CD4-positive, alpha-beta T cell treated with Interleukin-2 at 100 ng/mL for 4 hours (primary cell): Measurements from ENCODE around the gene EPC1.

Source experiments
- DNase-seq: peaks from one replicate; pipeline ENCODE4 v3.0.0-alpha.2; 2020; ENCODE audit warnings: low spot score

Gene EPC1

DNA sequence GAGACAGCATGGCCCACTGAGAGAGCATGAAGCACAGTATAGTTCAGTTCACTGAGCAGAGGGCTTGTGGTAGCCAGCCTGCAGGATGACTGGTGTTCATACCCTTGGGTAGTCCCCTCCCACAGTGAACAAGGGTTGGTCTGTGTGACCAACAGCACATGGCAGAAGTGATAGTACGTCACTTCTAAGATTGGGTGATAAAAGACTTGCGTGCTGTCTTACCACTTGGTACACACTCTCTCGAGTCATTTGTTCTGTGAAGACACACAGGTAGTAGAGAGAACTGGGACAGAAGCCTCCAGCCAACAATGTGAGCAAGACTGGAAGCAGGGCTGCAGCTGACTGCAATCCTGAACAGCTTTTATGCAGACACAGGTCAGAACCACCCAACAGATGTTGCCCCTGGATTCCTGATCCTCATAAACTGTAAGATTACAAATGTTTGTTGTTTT lies 14.6 kb downstream of the EPC1 start:
- DNase-seq, result peak; percentile 88

DNA sequence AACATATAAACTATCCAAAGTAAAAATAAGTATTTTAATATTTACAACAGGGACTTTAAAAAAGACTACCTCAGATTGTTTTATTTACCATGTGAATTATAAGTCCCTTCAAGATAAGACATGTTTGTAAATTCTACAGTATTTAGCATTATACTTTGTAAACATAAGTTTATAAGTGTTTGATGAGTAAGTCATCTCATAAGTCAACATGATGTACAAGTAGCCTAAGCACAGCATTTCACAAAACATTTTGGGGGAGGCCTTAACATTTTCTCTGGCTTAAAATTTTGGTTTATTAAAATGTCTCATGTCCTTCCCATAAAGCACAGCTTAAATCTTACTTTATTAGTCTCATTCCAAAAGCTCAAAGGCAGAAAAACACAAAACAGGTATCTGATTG lies 15.4 kb downstream of the EPC1 start:
- DNase-seq, result no peak

DNA sequence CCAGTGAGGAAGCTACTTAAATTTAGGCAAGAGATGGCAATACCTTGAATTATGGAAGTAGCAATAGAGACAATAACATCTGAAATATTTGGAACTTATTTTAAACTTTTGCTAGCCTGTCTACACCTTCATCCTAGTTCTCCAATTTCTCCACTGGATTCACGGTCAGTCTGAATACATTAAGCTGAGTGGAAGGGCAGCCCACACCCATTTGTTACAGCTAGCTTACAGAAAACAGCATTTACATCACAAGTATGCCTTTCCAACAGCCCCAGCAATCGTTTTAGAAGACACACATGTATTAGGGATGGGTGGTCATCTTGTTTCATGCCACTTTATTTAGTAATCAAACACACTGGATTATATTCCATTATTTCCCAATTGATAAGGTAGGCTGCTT lies 16.7 kb downstream of the EPC1 start:
- no peak for DNase-seq

DNA sequence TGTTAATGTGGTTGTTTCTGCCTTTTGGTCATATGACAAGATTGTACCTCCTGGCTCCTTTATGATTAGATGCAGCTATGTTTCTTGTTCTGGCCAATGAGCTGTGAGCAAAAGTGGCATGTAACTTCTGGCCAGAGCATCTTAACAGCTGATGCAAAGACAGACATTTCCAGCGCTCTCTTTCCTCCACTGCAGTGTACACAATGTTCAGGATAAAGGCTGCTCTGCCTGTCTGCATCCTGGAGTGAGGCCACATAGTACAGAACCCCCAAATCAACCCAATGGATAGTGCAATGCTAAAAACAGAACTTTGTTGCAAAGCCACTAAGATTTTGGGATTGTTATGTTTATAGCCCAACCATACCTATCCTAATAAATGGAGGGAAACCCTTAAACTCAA lies 17.9 kb downstream of the EPC1 start:
- no peak for DNase-seq

DNA sequence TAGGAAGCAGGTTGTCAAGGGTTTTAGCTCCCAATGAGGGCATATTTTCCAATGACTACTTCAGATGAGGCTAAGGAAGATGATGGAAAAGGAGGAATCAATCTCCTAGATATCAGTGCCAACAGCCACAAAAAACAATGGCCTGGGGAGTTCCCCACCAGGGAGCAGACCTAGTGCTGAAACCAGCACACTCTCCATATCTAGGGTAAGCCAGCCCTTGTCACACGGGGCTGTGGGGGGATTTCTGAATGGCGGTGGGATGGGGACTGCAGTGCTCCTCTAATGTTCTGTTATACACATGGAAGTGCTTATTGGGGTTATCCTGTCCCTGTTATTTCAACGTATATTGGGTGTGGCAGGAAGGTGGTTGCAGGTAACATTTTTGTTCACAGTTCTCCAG lies 18.5 kb downstream of the EPC1 start:
- DNase-seq, result no peak

DNA sequence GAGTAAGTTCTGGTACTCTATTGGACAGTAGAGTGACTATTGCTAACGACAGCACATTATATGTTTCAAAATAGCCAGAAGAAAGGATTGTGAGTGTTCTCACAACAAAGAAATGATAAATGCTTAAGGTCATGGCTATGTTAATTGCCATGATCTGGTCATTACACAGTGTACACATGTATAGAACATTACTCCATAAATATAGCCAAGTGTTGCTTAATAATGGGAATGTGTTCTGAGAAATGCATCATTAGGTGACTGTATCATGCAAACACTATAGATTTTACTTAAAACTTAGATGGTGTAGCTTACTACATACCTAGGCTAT lies 19.6 kb downstream of the EPC1 start:
- DNase-seq, result no peak

DNA sequence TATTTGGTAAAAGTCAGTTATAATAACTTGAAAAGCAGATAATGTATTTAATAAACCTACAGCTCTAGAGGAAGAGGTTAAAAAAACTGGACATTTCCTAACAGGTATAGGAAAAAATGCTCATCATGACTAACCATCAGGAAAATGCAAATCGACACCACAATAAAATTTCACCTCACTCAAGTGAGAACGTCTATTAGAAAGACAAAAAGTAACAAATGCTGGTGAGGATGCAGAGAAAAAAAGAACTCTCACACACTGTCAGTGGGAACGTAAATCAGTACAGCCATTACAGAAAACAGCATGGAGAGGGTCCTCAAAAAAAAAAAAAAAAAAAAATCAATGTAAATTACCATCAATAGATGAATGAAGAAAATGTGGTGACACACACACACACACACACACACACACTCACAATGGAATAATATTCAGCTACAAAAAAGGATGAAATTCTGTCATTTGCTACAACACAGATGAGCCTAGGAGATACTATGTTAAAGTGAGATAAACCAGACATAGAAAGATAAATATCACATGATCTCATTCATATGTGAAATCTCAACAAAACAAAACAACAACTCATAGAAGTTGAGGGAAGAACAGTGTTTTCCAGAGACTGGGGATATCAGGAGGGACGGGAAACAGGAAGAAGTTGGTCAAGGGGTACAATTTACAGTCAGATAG lies 20.1 kb downstream of the EPC1 start:
- DNase-seq, result no peak

DNA sequence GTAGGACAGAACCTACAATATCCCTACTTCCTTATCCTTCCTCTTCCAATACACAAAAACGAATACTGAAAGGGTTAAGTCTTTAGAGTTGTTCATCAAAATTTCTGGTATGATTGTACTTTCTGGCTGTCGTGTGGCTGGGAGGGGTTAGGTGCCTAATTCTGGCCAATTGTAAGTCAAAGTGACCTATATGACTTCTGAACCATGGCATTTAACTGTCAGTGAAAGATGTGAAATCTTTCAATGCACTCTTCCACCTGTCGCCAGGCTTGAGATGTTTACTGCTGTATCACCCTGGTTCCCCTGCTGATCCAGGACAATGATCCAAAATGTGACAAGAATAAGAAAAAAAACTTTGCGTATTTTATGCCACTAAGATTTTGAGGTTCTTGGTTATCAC lies 20.8 kb downstream of the EPC1 start:
- no peak for DNase-seq

DNA sequence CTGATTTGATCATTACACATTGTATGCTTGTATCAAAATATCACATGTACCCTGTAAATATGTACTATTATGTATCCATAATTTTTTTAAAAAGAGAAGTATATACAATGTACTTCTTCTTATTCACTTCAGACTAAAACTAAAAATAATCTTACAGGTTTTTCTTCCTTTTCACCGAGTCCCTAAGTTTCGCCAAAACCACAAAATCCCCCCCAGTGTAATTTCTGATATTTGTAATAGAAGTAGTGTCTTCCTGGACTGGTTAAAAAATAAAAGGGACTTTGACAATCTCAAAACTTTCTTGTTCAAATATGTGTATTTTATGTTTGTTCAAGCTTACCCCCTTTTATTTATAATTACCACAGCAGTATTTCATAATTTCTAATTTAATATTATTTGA lies 23.9 kb downstream of the EPC1 start:
- no peak for DNase-seq

DNA sequence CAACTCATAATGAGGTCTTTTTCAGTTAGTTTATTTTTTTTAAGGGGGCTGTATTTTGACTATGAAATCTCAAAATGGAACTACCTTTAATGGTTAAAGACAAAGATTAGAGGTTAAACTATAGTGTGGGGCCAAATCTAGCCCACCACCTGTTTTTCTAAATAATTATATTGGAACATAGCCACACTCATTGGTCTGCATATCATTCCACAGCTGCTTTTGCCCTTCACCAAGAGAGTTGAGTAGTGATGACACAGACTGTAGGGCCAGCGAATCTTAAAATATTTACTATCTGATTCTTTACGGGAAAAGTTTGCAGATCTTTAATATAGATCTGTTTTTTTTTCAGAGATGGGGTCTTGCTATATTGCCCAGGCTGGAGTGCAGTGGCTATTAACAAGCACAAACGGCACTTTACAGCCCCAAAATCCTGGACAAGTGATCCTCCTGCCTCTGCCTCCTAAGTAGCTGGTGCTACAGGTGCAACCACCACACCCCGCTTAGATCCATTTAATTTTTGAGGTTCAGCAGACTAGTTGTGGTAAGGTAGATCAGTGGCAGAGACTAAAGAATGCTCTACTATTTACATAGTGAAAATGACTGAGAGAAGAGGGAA lies 25.8 kb downstream of the EPC1 start:
- DNase-seq, result no peak

DNA sequence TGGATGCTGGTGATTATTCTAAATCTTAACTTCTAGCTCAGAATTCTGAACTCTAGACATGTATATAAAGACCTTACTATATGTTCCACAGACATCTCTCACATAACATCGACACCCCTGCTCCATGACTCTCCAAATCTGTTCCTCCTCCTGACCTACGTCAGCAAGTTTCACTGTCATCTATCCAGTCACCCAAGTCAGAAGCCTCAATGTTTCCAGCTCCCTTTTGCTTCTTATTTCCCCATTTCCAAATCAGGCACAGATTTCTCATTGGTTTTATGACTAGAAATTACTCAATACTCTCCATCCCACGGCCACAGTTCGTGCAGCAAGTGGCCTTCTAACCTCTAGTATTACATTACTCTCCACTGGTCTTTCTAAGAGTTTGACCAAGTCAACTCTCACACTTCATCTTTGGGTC lies 28.5 kb downstream of the EPC1 start:
- DNase-seq, result peak; percentile 13

DNA sequence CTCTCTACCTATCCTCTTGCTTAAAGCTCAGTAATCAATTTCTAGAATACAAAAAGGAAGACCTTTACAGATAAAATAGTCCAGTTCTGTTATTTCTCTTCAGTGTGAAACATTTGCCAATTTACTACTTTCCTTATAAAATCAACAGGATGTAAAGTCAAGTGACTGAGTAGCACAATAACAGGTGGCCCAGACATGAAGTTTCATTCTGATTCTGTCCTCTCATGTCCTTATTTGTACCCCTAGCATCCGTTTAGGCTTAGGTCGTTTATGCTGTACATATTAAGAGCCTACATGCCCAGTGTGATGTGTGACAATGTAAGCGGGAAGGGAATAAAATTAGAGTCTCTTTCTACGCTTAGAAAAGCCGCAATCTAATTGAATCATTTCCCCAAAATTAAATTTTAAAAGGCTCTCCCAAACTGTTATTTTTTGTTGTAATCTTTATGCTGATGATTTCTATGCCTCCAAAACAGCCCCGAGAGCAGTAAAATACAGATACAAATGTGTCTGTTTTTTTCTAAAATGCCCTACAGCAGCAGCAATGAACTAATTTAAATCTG lies 29.1 kb downstream of the EPC1 start:
- DNase-seq, result peak; percentile 37

DNA sequence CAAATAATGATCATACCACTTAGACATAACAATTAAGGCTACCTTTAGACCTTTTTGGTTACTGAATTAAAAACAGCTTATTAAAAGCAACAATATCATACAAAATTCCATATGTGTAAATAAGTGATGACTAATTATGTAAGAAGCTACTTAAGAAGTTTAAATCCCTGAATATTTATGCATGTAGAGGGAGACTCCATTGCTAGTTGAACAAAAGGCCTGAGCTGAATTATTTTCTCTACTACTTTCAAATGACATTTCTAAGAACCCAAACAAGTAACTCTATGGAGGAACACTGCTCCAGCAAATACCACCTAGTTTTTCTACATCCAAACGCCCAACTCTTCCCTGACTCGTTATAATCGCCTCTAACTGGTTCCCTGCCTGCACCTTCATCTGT lies 31.5 kb downstream of the EPC1 start:
- no peak for DNase-seq

DNA sequence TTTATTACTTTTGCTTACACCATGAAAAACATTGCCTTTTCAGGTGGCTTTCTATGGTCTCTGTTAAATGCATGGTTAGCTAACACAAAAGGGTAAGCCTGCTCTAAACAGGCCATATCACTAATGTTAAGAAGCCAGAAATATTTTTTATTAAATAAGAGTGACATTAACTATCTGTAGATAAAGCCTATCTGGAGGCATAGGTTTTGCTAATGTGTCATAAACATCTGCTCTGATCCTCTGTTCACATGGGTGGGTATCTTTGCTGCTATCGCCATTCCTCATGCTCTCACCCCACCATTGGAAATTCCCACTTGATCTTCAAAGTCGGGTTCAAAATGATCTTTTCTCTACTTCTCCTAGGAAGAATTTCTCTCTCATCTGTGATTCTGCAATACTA lies 32.4 kb downstream of the EPC1 start:
- DNase-seq, result no peak

DNA sequence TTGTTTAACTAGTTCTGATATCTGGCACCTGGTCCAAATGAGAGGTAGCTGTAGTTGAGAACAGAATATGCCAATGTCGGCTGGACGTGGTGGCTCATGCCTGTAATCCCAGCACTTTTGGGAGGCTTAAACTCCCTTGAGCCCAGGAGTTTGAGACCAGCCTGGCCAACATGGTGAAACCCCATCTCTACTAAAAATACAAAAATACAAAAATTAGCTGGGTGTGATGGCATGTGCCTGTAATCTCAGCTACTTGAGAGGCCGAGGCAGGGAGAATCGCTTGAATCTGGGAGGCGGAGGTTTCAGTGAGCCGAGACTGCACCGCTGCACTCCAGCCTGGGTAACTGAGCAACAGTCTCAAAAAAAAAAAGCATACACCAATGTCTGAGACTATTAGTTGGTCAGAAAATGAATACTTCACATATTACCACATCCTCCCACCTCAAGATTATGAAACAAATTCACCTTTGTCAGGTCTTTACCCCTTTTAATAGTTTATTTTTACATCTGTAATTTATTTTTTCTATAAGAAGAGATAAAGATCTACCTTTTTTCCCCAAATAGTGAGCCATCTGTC lies 38.8 kb downstream of the EPC1 start:
- DNase-seq, result peak; percentile 13

DNA sequence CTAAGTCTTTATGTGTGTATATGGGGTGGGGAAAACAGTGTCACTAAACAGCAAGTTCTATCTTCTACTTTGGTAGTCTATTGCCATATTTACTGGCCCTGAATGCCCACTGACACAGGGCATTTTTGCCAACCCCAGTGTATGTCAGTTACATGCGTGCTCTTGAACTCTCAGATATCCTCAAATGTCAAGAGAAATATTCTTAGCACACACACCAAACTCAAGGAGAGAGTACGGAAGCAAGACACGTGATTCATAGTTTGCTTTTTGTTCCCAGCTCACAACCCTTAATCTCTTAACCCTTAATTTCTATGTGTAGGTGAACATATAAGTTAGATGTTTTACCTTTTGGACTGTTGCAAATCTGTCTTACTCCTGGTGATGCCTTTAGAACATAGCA lies 39.3 kb downstream of the EPC1 start:
- no peak for DNase-seq

DNA sequence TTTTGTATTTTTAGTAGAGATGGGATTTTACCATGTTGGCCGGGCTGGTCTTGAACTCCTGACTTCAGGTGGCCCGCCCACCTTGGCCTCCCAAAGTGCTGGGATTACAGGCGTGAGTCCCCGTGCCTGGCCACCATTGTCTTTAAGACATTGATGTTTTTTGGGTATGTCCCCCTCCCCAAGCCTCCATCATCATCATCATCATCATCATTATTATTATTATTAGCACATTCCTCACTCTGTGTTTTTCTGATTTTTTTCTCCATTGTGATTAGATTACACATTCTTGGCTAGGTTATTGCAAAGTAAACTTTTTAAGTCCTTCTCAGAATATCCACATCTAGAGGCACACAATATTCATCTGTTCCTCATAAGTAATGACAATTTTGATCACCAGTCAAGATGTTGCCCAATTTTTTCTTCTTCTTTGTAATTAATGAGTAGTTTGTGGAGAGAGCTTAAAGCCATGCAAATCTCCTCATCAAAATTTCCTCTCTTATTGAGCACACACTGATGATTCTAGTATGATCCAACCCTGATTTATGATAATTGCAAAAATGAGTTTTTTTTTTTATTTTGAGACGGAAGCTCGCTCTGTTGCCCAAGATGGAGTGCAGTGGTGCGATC lies 47.5 kb downstream of the EPC1 start:
- DNase-seq, result no peak

DNA sequence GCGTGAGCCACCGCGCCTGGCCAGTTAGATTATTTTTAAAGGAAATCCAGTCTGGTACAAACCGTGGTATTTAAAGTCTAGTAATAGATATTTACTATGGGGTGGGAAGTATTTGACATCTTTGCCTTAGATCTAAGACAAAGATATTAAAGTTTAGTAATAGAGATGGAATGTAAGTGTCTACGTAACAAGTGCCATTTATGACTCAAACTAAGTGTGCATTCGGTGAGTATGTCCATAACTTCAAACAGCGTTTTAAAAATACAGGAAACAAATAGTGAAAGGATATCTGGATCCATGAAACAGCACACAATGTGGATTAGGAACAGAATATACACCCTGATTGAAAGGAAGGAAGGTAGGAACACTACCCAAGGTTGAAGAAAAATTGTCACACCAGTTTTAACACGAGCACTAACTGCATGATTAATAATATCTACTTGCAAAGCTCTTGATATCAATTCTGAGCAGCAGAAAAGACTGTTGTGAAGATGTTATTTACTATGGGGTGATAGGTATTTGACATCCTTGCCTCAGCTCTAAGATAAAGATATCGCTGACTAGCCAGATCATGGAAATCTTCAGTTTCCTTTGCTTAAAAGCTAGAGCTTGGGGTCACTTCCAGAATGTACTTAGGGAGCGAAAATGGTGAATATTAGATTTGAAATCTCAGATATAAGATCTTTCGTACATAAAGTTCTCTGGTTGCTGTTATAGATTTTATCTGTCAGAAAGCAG lies 48.7 kb downstream of the EPC1 start:
- DNase-seq, result no peak

DNA sequence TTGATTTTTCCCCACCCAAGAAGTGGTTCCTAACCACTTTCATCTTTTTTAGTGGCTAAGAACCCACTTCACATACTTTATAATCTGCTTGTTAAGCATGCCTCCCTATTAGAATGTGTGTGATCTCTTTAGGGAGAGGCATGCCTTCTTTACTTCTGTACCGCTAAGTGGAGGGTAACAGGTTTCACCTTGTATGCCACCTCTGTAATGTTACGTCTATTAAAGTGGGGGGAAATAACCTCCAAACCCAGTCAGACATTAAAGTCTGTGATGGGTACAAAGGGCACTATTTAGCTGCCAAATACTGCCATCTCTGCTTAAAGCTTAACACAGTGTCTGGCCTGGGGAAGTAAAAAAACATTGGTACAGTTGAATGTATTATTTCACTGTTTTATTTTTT lies 51.9 kb downstream of the EPC1 start:
- no peak for DNase-seq

DNA sequence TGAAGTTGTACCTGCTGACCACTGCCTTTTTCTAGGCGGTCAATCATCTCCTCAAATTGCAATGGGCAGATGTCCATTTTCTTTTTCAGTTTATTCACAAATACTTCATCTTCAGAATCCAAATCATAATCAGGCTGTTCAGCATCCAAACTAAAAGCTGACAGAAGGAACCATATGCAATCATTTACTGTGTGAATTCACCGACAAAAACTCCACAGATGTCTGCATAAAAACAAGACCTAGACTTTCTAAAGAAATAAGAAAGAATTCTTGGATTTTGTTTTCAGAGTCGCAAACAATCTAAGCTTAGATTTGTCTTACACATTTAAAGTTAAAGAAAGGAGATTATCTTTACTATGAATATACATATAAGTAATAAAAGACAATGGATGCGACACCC lies 53.4 kb downstream of the EPC1 start:
- no peak for DNase-seq

DNA sequence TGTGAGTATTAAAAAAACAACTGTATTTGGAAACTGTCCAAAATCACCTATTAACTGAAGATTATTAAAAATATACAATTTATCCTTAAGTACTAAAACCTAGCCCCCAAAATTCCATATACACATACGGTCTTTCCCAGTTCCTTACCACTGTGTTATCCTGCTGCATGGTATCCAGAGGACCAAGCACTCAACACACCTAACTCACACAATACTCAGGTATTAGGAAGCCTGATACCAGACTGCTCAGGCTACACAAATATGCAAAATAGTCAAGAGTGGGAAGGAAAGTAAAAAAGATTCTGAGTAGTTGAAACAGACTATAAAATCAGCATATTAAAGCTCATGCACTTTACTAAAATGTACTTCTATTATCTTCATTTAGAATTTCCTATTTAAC lies 67.2 kb downstream of the EPC1 start:
- DNase-seq, result no peak

DNA sequence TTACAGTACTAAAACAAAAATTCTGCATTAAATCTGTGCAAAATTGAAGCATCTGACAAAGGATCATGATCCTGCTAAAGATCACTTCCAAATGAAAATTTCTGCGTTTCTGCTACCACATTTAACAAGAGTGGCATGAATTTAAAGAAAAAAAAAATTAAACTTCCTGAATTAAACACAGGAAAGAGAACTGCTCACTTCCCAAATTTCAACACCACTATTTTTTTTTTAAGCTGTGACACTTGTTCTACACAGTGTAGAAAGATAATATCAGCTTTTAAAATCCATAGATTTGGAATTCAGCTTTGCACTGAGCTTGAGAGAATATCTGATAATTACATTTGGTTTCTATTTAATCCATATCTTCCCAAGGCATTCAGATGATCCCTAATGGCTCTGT lies 73.6 kb downstream of the EPC1 start:
- no peak for DNase-seq
